IPS-18a (cell line): ENCODE measurements around the gene SLC25A15.
"Not testable (repeated sequence)": the region's sequence is repeated elsewhere in the genome, so short reads cannot be mapped to it uniquely, and the experiment has no call there.

Source experiments
- H3K27ac ChIP-seq: one replicate; pipeline ENCODE4 v1.5.1; 2013; ENCODE audit warnings: low read length
- H3K27me3 ChIP-seq: one replicate; pipeline ENCODE4 v1.6.1; 2013; ENCODE audit warnings: mild to moderate bottlenecking, low read length; ENCODE audit not compliant: control insufficient read depth, insufficient read depth
- H3K36me3 ChIP-seq: one replicate; pipeline ENCODE4 v1.6.1; 2013; ENCODE audit warnings: low read depth, low read length; ENCODE audit not compliant: control insufficient read depth
- H3K4me1 ChIP-seq: one replicate; pipeline ENCODE4 v1.6.1; 2013; ENCODE audit warnings: low read depth, low read length; ENCODE audit not compliant: control insufficient read depth
- H3K4me3 ChIP-seq: one replicate; pipeline ENCODE4 v1.5.1; 2013; ENCODE audit warnings: low read length
- H3K9ac ChIP-seq: one replicate; pipeline ENCODE4 v1.6.1; 2013; ENCODE audit warnings: mild to moderate bottlenecking, low read length, moderate library complexity
- H3K9me3 ChIP-seq: one replicate; pipeline ENCODE4 v1.6.1; 2013; ENCODE audit warnings: low read depth, low read length; ENCODE audit not compliant: control insufficient read depth

Gene SLC25A15

GRCh38 chr13:40772765-40773473, 16.5 kb upstream of the SLC25A15 start:
- H3K4me3 ChIP-seq = no peak overlapping the region
- no peaks in the 10 kb centered on the region for H3K36me3 ChIP-seq
- no peaks in the 10 kb centered on the region for H3K9me3 ChIP-seq
- no peaks in the 10 kb centered on the region for H3K4me1 ChIP-seq
- H3K9ac ChIP-seq = no peak overlapping the region
- no peak overlapping the region for H3K27ac ChIP-seq
- H3K27me3 ChIP-seq = no peaks in the 10 kb centered on the region

GRCh38 chr13:40774672-40775071, 14.7 kb upstream of the SLC25A15 start:
- no peak overlapping the region for H3K9ac ChIP-seq
- H3K4me3 ChIP-seq = no peak overlapping the region
- H3K4me1 ChIP-seq = no peaks in the 10 kb centered on the region
- H3K36me3 ChIP-seq = no peaks in the 10 kb centered on the region
- no peaks in the 10 kb centered on the region for H3K27me3 ChIP-seq
- H3K9me3 ChIP-seq = no peaks in the 10 kb centered on the region
- no peak overlapping the region for H3K27ac ChIP-seq

GRCh38 chr13:40776232-40776631, 13.2 kb upstream of the SLC25A15 start:
- Histone ChIP-seq H3K9me3 (no peaks in the 10 kb centered on the region), H3K4me1 (no peaks in the 10 kb centered on the region), H3K27me3 (no peaks in the 10 kb centered on the region), H3K36me3 (no peaks in the 10 kb centered on the region), H3K4me3 (no peak overlapping the region), H3K27ac (no peak overlapping the region), H3K9ac (no peak overlapping the region)

GRCh38 chr13:40776681-40777165, 12.7 kb upstream of the SLC25A15 start:
- Histone ChIP-seq H3K27ac (no peak overlapping the region), H3K9me3 (no peaks in the 10 kb centered on the region), H3K36me3 (no peaks in the 10 kb centered on the region), H3K4me3 (no peak overlapping the region), H3K27me3 (no peaks in the 10 kb centered on the region), H3K4me1 (no peaks in the 10 kb centered on the region), H3K9ac (no peak overlapping the region)

- Histone ChIP-seq H3K27me3 (no peaks in the 10 kb centered on the region), H3K36me3 (no peaks in the 10 kb centered on the region), H3K27ac (no peak overlapping the region), H3K4me3 (peak overlapping the region; percentile 54), H3K4me1 (no peaks in the 10 kb centered on the region), H3K9me3 (no peaks in the 10 kb centered on the region), H3K9ac (no peak overlapping the region)
These were observed 12.1 kb upstream of the SLC25A15 start for GRCh38 chr13:40777166-40777808.

- Histone ChIP-seq H3K27me3 (no peaks in the 10 kb centered on the region), H3K27ac (no peak overlapping the region), H3K9ac (no peak overlapping the region), H3K36me3 (no peaks in the 10 kb centered on the region), H3K4me3 (no peak overlapping the region), H3K4me1 (no peaks in the 10 kb centered on the region), H3K9me3 (no peaks in the 10 kb centered on the region)
These were observed 11.6 kb upstream of the SLC25A15 start for GRCh38 chr13:40777809-40778175.

- Histone ChIP-seq H3K27me3 (no peaks in the 10 kb centered on the region), H3K4me1 (no peaks in the 10 kb centered on the region), H3K9ac (no peak overlapping the region), H3K9me3 (no peaks in the 10 kb centered on the region), H3K36me3 (no peaks in the 10 kb centered on the region), H3K27ac (no peak overlapping the region), H3K4me3 (no peak overlapping the region)
These were observed 10.4 kb upstream of the SLC25A15 start for GRCh38 chr13:40779049-40779448.

GRCh38 chr13:40779796-40780285, 9.6 kb upstream of the SLC25A15 start:
- H3K9ac ChIP-seq = no peak overlapping the region
- H3K27me3 ChIP-seq = no peaks in the 10 kb centered on the region
- no peak overlapping the region for H3K27ac ChIP-seq
- no peaks in the 10 kb centered on the region for H3K4me1 ChIP-seq
- H3K9me3 ChIP-seq = no peaks in the 10 kb centered on the region
- no peaks in the 10 kb centered on the region for H3K36me3 ChIP-seq
- no peak overlapping the region for H3K4me3 ChIP-seq

- H3K27me3 ChIP-seq = no peaks in the 10 kb centered on the region
- H3K9me3 ChIP-seq = no peaks in the 10 kb centered on the region
- H3K9ac ChIP-seq = no peak overlapping the region
- no peak overlapping the region for H3K4me3 ChIP-seq
- no peaks in the 10 kb centered on the region for H3K4me1 ChIP-seq
- no peaks in the 10 kb centered on the region for H3K36me3 ChIP-seq
- no peak overlapping the region for H3K27ac ChIP-seq
These were observed 8.5 kb upstream of the SLC25A15 start for GRCh38 chr13:40780822-40781401.

GRCh38 chr13:40781717-40782116, 7.7 kb upstream of the SLC25A15 start:
- no peaks in the 10 kb centered on the region for H3K9me3 ChIP-seq

GRCh38 chr13:40782971-40783370, 6.4 kb upstream of the SLC25A15 start:
- H3K4me3 ChIP-seq, H3K27ac ChIP-seq, H3K36me3 ChIP-seq, H3K4me1 ChIP-seq, H3K27me3 ChIP-seq, H3K9me3 ChIP-seq, H3K9ac ChIP-seq: not testable (repeated sequence)

More at GRCh38 chr13:40781717-40782116, 7.7 kb upstream of the SLC25A15 start:
- Histone ChIP-seq H3K27ac (no peak overlapping the region), H3K27me3 (no peaks in the 10 kb centered on the region), H3K4me1 (no peaks in the 10 kb centered on the region), H3K36me3 (no peaks in the 10 kb centered on the region), H3K4me3 (no peak overlapping the region), H3K9ac (no peak overlapping the region)
